Pulmonary artery endothelial cell (primary cell): ENCODE results near the gene SETBP1. TPM values are rescaled to one million over a fixed set of nuclear protein-coding genes. Genes with fewer than 3 reads are reported as not detected.

Experiments
- DNase-seq: peaks from one replicate; pipeline ENCODE4 v3.0.0-alpha.2; 2011; ENCODE audit warnings: low read depth, low spot score
- total RNA-seq: library from RNA; depleted of rRNA; stranded (reverse); fragments of >200 nt; gene quantifications from 2 replicates; pipeline ENCODE4 v1.2.3, GENCODE V29; 2014

Gene SETBP1
- total RNA-seq, 1 donor from 2014 or later, result 4.0 TPM

DNA sequence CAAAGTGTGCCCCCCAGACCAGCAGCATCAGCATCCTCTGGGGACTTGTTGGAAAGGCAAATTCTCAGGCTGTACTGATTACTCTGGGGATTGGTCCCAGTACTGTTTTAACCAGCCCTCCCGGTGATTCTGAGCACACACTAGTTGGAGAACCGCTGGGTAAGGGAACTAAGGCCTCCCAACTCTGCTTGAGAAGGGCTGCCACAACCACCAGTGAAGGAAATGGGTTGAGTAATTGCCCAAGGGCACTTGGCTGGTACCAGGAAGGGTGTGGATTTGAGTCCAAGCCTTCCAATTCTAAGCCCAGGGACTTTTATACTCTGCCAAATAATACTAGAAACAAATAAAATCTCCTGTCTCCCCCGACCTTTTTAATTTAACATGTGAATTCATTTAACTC, 219.9 kb downstream of the SETBP1 start:
- no peak for DNase-seq

DNA sequence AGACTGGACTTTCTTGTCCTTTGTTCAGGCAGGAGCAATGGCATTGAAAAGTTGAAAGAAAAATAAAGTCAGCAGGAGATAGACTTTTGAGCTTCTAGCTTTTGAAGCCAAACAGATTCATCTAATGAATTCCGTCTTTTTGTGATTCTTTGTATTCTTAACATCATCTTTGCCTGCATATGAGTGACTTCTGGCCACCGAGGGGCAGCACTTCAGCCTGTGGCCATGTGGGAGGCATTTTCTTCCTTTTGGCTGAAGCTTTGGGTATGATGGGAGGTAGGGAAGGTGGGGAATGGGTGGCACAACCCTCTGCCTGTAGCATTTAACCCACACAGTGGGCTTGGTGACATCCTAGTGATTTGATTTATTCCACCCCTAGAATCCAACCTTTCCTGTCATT, 220.6 kb downstream of the SETBP1 start:
- DNase-seq, result no peak

DNA sequence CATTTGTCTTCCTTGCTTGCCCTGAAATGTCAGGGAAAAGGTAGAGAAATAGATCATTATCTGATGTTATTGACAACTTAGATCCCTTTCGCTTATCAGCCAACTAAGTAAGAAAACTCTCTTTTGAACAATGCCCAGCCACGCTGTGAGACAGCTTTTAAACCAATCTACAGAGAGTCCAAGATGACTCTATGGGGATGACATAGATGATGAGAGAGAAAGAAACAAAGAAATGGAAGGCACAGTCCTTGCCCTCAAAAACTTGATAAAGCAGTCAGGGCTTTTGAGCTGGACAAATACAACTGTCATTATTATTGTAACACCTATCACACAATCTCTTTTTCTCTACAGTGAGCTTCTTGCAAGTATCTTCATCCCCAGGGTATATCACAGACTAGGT, 222.6 kb downstream of the SETBP1 start:
- DNase-seq, result no peak

DNA sequence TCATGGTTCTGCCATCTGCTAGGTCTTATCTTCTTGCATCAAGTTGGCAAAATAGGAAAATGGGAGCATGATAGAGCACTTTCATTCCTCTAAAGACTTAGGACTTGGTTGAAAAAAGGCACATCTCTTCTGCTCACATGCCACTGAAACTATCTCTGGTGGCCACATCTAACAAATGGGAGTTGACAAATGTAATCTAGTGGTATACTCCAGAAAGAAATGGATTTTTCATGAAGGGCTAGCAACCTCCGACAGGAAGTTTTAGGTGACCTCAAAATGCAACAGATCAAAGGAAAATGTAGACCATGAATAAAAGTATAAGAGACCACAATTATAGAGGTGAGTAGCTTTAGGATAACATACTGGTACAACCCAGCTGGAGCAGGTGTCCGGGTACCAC, 224.1 kb downstream of the SETBP1 start:
- no peak for DNase-seq

DNA sequence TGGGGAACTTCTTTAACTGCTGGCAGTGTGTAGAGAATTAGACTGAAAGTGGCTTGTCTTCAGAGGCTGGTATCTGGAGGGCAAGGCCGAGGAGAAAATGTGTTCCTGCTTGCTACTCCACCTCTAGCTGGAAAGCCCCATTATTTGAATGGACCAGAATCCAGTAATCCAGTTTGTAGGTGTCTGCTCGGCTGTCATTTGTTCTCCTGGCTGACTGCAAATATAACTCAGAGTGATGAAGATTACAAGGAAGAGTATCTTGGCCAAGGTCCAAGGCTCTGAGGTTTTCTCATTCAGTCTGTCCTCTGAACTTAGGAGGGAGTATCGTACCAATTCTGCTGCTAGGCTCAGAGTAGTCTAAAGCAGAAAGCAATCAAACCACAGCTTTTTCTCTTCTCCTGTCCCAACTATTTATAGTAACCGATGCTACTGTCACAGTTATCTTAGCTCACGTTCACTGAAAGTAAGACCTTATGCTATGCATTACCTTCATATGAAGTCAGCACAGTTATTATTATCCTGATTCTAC, 228.6 kb downstream of the SETBP1 start:
- no peak for DNase-seq

DNA sequence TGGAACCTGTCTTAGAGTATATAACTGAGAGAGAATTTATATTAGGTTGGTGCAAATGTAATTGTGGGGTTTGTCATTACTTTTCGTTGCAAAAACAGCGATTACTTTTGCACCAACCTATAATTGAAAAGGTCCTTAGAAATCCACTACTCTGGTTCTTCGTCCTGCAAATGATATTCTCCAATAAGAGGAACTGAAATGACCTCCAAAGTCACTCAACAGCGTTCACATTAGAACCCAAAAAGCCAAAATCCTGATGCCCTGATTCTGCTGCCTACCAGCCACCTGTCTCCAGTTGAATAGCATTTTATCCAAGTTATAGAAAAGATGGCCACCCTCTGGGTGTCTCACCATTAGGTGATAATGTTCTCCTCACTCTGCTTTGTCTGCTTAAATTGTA, 230.6 kb downstream of the SETBP1 start:
- DNase-seq, result no peak

DNA sequence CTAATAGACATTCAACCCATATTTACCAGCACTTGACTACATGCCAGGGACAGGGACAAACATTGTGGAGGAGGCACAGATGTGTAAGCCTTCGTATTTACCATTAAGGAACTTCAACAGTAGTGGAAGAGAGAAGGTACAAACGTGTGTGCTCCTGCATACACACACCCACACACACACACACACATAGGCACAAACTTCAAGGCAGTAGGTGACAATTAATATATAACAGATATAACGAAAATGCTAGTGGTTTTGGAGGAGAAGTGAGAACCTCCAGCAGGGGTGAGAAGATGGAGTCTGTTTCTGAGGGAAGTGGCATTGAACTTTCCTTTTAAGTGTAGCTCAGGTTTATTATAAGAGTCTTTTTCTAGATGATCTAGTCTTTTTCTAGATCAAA, 231.1 kb downstream of the SETBP1 start:
- DNase-seq, result no peak

DNA sequence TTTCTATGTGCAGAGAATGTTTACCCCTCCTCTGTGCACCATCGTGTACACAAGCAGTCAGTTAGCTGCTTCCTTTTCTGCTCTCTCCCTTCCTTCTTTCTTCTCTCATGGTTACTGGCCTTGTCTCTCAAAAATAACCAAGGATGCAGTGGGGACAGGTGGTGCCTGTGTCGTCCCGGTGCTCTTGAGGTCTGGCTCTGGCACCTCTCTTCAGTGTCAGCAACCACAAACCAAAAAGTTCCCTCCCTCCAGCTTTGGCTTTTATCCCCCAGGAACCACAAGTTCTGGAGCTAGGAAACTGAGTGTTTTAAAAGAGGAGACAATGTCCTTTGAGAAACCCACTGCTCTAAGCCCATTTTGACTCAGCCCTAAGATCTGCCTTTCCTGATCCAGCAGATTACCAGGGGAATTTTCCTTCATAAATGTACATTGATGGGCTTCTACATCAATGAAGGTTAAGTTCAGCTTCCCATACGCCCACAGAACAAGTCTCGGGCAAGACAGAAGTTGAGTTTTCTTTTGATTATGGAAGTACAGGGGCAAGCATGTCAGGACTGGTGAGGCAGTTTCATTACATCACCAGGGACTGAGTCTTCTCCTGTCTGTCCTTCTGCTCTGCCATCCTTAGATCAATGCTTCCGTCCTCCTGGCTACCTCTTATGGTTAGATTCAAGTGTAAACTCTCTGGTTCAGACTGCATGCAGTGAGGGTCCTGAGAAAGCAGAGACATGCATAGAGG, 232.2 kb downstream of the SETBP1 start:
- no peak for DNase-seq

DNA sequence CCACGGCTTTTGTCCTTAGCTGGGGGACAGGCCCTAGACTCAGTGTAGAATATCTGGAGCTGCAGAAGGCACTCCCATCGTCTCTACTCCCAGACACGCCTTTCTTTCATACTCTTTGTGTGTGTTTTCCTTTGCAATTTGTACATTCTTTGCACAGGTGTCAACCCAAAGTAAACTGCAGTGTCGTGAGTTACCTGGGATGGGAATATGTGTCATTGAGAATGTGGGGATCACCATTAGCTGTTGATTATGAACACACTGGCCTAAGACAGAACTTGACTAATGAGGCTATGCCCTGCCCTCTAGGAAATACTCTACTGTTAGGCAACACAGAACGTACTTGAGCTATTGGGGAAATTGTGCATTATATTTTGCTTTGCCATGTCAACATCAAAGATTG, 233.3 kb downstream of the SETBP1 start:
- DNase-seq, result no peak

DNA sequence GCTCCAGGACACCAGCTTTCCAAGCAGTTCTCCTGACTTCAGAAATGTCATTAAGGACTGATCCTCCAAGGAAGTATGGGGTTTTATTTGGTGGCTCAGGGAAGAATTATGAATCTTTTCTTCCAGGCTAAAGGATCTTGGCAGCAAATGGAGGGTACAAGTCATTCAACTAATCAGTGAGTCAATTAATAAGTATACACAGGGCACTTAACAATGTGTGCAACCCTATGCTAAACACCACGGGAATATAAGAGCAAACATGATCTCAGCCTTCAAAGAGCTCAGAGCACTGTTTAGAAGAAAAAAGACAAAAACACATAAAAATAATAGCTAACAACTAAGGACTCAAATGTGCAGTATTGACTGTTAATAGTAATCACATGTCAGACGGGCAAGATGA, 234.5 kb downstream of the SETBP1 start:
- no peak for DNase-seq

DNA sequence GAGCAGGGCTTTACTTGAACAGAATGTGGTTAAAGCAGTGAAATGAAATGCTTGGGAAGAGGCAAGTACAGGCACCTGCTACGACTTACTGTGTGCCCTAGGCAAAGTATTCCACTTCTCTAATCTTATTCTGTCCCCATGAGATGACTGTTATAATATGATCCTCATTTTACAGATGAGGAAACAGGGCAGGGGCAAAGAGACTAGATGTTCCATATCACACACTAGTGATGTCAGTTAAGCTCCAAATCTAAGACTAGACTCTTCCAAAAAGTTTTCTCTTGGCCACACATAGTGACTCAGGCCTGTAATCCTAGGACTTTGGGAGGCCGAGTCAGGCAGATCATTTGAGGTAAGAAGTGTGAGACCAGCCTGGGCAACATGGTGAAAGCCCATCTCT, 235.0 kb downstream of the SETBP1 start:
- no peak for DNase-seq

DNA sequence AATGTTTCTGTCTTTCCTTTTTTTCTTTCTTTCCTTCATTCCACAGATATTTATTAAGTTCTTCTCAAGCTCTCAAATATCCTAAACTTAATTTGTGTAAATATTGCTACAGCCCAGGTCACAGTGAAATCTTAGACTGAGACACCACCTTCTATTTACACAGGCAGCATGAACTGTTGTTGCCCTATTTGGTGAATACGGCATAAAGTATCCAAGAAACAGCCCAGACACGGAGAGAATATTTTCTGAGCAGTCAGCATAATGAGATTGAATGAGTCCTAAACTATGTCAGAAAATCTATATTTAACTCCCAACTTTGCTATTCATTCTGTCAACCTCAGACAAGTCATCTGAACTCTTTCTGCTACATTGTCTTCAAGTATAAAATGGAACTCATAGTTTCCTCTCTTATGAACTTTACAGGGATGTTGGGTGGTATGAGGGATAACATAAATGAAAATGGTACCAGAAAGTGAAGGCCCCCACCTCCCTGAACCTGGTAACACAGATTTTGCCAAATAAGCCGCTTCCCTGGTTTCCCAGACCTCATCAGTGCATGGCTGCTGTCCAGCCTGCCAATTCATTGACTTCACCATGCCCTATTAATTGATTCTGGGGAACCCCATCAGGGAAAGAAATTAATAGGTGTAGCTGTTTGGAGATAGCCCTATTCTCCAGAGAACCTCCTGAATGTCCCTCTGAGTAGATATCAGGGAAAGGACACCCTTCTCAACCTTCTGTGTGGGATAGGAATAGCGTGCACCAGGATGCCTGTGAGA, 235.9 kb downstream of the SETBP1 start:
- no peak for DNase-seq

DNA sequence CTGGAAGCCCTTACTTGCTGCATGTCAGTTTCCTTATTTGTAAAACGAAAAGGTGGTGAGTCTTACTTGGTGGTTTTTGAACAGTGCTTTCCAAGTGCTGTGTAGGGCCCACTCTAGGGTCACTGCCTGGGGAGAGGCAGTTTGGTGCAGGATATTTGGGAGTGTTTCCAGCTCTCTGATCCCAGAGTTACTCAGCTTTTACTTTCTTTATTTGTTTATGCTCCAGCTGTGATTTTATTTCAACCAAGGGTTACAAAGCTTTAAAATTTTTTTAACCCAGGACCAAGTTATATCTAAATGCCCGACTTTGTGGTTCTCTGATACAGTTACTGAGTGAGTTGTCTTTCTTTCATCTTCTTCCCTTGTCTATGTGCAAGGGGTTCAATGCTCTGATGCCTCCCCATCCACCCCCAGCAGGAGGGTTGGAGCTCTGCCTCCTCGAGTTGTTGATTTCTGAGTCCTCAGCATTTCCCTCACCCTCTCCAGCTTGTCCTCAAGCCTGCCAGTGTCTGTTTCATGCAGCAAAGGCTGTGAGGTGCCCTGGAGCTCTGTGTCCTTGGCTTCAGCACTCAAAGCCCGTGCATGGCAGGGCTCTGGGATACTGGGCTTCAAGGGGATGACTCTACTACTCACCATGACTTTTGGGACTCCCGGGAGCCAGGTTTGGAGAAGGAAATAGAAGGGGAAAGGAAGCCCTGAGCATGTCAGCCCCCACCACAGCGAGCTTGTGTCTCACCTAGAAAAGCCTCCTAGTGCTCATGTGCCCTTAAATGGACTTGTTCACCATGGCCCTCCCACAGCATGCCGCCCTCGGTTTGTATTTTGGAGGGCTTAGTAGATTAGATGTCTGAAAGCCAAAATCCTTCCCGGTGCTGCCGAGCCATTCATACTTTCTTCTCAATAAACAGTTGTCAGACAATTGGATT, 236.8 kb downstream of the SETBP1 start:
- DNase-seq, result no peak

DNA sequence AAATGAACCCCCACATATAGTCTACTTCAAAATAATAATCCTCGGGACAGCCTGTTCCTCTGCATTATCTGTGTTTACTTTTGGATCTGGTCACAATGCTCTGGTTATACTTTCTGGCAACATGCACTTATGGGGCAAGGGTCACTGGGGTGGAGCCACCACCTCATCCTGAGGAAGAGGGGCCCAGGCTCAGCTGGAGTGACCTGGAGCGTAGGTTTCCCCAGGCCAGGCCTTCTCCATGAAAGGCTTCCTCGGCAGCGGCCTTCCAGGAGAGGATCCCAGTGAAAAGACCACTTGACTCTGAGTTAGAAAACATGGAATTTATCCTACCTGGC, 237.4 kb downstream of the SETBP1 start:
- DNase-seq, result no peak

DNA sequence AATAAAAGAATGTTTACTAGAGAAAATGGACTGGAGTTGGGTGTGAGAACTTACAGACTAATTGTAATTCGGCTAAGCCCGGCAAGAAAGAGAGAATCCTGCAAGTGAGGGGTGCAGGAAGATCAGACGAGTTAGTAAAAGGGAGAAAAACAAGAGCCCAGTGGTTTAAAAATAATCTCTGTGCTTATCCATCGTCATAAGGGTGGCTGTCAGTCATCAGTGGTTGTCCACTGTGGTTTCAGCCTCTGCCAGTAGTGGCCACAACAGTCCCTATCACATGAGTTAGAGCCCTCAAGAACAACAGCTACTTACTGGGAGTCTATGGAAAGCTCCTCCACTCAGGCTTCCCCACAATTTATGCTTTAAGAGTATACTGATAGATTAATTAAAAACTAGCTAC, 239.8 kb downstream of the SETBP1 start:
- DNase-seq, result no peak

DNA sequence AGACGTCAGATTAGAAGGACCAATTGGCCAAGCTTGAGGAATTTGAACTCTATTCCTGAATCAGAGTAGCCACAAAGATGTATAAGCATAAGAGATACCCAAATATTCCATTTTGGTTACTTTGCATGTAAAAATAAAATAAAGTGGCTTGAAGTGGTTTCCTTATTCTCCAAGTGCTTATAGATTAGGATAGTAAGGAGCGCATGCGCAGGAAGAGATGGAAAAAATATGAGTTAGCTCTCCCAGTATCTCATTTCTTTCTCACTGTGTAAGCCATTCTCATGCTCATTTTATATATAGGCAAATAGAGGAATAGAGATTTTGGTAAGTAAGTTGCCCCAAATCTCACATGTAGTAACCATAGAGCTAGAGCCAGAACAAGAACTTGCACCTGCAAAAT, 241.3 kb downstream of the SETBP1 start:
- no peak for DNase-seq

DNA sequence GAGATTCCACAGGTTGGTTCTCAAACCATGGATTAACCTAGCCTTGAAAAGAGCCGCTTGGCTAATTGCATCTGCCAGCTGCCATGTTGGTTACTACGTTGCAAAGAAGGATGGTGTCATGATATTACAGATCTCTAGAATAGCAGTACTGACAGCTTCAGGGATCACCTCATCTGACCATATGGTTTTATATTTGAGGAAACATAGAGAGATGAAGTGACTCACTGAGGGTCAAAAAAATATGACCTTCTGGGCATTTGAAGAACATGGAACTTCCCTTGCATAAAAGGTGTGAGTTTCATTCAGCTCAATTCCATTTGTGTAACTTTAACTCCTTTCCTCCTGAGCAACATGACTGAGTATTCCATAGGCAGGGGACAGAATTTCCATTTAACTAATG, 242.3 kb downstream of the SETBP1 start:
- DNase-seq, result no peak

DNA sequence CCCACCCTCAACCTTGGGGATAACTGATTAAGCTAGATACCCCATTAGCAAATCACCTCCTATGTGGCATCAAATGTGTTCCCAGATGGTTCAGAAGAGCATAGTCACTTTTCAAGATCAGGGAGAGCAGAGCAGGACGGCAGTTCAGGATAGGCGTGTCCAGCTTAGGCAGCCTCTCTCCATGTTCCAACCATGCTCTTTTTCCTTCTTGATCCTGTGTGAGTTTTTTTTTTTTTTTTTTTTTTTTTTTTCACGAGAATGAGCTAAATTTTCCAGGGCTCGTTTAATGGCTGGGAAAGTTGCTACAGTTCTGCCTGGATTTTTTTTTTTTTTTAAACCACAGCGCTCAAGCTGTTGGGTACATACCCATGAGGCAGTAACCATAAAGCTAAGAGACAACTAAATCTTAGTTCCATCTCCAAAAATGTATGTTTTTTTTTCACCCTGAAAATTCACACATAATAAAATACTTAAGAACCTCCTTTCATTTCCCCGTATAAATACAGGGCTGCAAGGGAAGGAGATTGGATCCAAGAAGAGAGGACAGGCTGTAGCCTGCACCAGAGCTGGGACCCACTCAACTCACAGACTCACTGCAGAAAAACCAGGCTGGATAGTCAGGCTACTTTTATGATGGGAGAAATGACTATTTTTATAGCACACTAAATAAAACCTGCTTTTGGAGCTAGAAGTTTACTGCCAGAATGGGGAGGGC, 244.3 kb downstream of the SETBP1 start:
- no peak for DNase-seq

DNA sequence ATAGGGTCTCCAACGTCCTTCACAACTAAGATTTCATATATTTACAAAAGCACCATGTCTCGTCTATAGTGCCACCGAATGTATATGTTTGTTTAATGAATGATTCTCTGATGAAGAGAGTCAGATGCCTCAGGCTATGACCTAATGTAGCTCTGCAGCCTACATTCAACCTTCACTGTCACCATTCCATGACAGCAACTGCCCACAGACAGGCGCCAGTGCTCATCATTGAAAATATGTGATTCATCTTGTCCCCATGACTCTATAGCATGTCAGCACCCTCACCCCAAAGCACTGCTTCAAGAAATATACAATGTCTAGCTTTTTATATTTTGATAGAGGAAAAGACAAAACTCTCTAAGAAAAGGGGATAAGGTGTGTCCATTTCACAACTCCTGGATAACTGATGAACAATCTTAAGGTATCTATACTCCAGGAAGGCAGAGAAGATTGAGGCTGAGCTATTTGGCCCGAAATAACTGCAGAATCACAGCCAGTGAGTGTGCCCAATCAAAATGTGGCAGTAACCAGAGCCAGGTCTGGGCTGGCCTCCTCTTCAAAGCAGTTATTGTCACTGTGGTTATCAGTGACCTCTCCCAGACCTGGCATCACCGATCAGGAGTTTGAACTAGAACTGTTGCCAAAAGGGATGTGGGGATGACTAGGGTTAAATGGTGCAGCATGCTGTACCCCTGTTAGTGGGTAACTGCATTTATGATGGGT, 246.6 kb downstream of the SETBP1 start:
- no peak for DNase-seq

DNA sequence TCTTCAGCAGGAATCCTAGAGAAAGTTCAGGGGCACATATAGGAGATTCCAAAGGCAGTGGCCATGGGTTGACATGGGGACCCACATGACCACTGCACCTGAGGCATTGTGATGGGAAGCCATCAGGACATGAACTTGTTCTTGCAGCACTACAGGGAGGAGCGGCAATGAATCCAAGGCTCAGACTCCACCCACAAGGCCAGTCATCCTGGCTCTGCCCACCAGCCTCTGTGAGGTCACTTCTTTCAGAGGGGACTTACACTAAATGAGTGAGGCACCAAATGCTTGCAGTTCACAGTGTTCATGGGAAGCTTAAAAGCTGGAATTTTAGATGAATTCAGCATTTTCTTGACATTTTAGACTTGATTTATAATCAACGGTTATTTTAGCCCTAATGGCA, 254.2 kb downstream of the SETBP1 start:
- no peak for DNase-seq

DNA sequence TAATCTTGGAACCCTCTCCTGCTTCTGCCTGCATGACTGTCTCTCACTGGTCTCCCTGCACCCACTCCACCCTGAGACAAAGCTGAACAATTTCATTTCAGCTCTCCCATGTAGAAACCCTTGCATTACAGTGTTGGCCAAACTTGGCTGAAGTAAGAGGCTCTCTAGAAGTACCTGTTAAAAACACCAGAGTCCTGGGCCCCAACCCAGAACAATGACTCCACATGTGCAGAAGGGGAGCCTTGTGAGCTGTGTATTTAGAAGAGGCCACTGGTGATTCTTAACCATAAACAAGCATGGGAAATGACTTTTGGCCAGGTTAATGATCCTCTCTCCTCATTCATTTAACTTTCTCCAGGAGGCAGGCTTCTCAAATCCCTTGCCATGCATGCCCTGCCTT, 254.8 kb downstream of the SETBP1 start:
- DNase-seq, result no peak
